ENCODE results near the gene PALS2. TPM values are rescaled to one million over a fixed set of nuclear protein-coding genes. Genes with fewer than 3 reads are reported as not detected.

The PALS2 gene
- total RNA-seq, 4 donors from 2014 or later, result 14.0 to 25.2 (median 19.6) TPM

DNA sequence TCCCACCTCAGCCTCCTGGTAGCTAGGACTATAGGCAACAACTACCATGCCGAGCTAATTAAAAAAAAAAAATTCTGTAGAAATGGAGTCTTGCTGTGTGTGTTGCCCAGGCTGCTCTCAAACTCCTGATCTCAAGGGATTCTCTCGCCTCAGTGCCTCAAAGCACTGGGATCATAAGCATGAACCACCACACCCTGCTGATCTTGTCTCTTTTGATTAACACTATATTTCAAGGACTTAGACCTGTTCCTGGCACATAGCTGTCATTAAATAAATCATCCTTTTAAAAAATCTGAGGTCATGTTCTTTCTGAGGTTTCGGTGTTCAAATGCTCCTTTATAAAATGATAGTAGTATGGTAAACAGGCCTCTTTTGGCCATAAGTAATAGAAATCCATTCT, 4.8 kb downstream of the PALS2 start:
- no peak for ATAC-seq
- H3K9me3 ChIP-seq, result no peaks in the 10 kb centered on the region
- WGBS, 2 donors (ENCODE audit: low coverage in 1 of 2), result 90 to 91% methylated on average over 2 to 3 of the region's 3 CpGs
- peaks cover 0 to 16% (median 0%) of the 10 kb centered on the region in 3 donors for H3K4me1 ChIP-seq
- no peaks in the 10 kb centered on the region for H3K27me3 ChIP-seq
- H3K36me3 ChIP-seq, result no peaks in the 10 kb centered on the region
- TF ChIP-seq EP300 (IDR thresholded peaks at IDR 0.05) (no peak), POLR2A (IDR thresholded peaks at IDR 0.05) (no peak), POLR2AphosphoS5 (IDR thresholded peaks at IDR 0.05) (no peak)
- TF ChIP-seq, protein P1, sequence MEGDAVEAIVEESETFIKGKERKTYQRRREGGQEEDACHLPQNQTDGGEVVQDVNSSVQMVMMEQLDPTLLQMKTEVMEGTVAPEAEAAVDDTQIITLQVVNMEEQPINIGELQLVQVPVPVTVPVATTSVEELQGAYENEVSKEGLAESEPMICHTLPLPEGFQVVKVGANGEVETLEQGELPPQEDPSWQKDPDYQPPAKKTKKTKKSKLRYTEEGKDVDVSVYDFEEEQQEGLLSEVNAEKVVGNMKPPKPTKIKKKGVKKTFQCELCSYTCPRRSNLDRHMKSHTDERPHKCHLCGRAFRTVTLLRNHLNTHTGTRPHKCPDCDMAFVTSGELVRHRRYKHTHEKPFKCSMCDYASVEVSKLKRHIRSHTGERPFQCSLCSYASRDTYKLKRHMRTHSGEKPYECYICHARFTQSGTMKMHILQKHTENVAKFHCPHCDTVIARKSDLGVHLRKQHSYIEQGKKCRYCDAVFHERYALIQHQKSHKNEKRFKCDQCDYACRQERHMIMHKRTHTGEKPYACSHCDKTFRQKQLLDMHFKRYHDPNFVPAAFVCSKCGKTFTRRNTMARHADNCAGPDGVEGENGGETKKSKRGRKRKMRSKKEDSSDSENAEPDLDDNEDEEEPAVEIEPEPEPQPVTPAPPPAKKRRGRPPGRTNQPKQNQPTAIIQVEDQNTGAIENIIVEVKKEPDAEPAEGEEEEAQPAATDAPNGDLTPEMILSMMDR (IDR thresholded peaks at IDR 0.05), result no peak
- H3K4me3 ChIP-seq, result no peak overlapping the region
- no peak overlapping the region for H3K27ac ChIP-seq

DNA sequence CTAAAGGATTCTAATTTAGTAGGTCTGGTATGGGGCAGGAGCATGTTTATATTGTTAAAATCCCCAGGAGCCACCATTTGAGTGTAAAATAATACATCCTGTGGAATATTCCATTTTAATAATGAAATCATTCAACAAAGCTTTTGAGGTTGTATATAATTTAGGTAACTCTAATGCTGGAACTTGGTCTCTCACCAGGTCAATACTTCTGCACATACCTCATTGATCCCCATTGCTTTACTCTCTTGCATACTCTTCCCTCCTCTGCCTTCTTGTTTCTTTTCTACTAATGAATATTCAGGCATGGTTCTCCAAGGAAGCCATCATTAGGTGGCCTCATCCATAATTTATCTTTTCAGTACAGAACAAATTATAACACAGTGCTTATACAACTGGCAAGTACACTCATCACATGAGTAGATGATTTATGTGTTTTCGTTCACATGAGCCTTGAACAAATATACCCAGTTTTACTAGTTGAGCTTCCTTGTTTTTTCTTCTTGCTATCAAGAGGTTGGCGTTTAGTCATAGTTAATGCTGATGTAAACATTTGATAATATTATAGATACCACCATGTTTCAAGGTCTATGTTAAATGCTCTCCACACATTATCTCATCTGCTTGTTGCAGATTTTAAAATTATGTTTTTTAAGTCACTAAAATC, 7.2 kb downstream of the PALS2 start:
- no peaks in the 10 kb centered on the region for H3K27me3 ChIP-seq
- 42 to 80% methylated on average over 2 of the region's 2 CpGs for WGBS, 2 donors (ENCODE audit: low coverage in 1 of 2)

DNA sequence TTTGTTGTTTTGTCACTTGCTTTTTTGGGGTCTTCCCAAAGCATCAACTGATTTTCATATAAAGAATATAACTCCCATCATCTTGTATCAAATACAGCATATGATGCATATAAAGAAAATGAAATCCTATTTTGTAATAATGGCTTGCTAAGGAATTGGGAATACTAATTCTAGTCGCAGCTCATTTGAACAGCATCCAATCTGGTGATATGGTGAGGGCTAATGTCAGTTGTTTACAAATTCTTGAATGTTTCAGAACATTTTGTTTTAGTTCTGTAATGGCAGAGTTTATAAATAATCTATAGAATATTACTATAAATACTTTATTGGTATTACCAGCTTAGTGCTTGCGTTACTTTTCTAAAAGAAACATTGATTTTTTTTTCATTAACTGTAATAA, 8.9 kb downstream of the PALS2 start:
- WGBS, 2 donors (ENCODE audit: low coverage in 1 of 2), result 41 to 53% methylated on average over 2 of the region's 2 CpGs
- H3K27me3 ChIP-seq, result no peaks in the 10 kb centered on the region

More for the DNA sequence above, 7.2 kb downstream of the PALS2 start:
- TF ChIP-seq EP300 (IDR thresholded peaks at IDR 0.05) (no peak), POLR2AphosphoS5 (IDR thresholded peaks at IDR 0.05) (no peak), POLR2A (IDR thresholded peaks at IDR 0.05) (no peak)
- TF ChIP-seq, protein P1 (IDR thresholded peaks at IDR 0.05), result no peak
- Histone ChIP-seq H3K27ac (no peak overlapping the region), H3K9me3 (no peaks in the 10 kb centered on the region), H3K4me1 (peaks cover 0 to 3% (median 0%) of the 10 kb centered on the region in 3 donors), H3K4me3 (no peak overlapping the region), H3K36me3 (no peaks in the 10 kb centered on the region)
- no peak for ATAC-seq

DNA sequence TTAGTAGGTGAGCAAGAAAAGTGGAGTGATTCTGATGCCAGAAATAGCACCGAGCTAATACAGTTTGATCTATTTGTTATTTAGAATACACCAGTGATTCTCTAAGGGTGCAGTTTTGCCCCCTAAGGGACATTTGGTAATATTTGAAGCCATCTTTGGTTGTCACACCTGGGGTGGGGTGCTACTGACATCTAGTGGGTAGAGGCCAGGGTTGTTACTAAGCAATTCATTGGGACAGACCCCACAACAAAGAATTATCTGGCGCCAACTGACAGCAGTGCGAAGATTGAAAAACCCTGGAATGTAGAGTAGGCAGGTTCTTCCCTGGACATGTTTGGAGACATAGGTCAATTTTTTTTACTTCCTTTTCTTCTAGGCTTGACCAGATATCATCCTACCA, 14.6 kb downstream of the PALS2 start:
- no peak for ATAC-seq
- H3K4me1 ChIP-seq, result no peaks in the 10 kb centered on the region
- 79 to 84% methylated on average over 3 of the region's 3 CpGs for WGBS, 2 donors (ENCODE audit: low coverage in 1 of 2)

More for the DNA sequence above, 8.9 kb downstream of the PALS2 start:
- H3K4me1 ChIP-seq, result no peaks in the 10 kb centered on the region
- no peak for ATAC-seq
- TF ChIP-seq, protein P1 (IDR thresholded peaks at IDR 0.05), result no peak
- TF ChIP-seq POLR2A (IDR thresholded peaks at IDR 0.05), result no peak
- no peak for TF ChIP-seq EP300 (IDR thresholded peaks at IDR 0.05)
- no peak for TF ChIP-seq POLR2AphosphoS5 (IDR thresholded peaks at IDR 0.05)
- H3K4me3 ChIP-seq, result no peak overlapping the region
- H3K27ac ChIP-seq, result no peak overlapping the region
- no peaks in the 10 kb centered on the region for H3K36me3 ChIP-seq
- no peaks in the 10 kb centered on the region for H3K9me3 ChIP-seq

DNA sequence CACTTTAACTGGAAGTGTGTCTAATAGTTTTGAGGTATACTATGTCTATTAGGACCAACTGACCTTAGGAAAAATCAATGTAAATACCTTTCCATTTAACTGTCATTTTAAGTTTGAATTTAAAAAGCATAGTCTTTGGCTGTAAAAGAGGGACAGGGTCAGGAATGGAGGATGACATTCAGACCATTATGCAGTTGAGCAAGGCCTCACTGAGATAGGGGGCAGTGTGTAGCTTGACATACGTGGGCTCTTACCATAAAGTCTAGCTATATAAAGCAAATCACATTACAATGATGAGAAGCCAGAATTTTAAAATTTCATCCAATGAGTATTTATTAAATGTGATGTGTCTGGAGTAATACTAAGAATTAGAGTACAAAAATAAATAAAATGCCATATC, 17.9 kb downstream of the PALS2 start:
- no peaks in the 10 kb centered on the region for H3K27me3 ChIP-seq
- H3K9me3 ChIP-seq, result no peaks in the 10 kb centered on the region
- no peaks in the 10 kb centered on the region for H3K36me3 ChIP-seq
- H3K27ac ChIP-seq, result no peak overlapping the region
- H3K4me3 ChIP-seq, result no peak overlapping the region
- no peak for TF ChIP-seq POLR2AphosphoS5 (IDR thresholded peaks at IDR 0.05)
- TF ChIP-seq, protein P1 (IDR thresholded peaks at IDR 0.05), result no peak
- TF ChIP-seq POLR2A (IDR thresholded peaks at IDR 0.05), result no peak
- no peak for TF ChIP-seq EP300 (IDR thresholded peaks at IDR 0.05)
- H3K4me1 ChIP-seq, result no peaks in the 10 kb centered on the region
- WGBS, 2 donors (ENCODE audit: low coverage in 1 of 2), result 75 to 77% methylated on average over 1 of the region's 1 CpG
- no peak for ATAC-seq

More for the DNA sequence above, 14.6 kb downstream of the PALS2 start:
- no peak overlapping the region for H3K27ac ChIP-seq
- no peaks in the 10 kb centered on the region for H3K36me3 ChIP-seq
- no peak overlapping the region for H3K4me3 ChIP-seq
- TF ChIP-seq, protein P1 (IDR thresholded peaks at IDR 0.05), result peak in 1 of 4 experiments; percentile 38
- TF ChIP-seq EP300 (IDR thresholded peaks at IDR 0.05), result no peak
- no peaks in the 10 kb centered on the region for H3K27me3 ChIP-seq
- H3K9me3 ChIP-seq, result no peaks in the 10 kb centered on the region

Data from gastroesophageal sphincter (tissue), 4 donors.